ENCODE data around the gene FZR1. TPM values are rescaled to one million over a fixed set of nuclear protein-coding genes. Genes with fewer than 3 reads are reported as not detected.
A peak's percentile ranks its signal among the peaks of the same experiment; 100 is the strongest.

The FZR1 gene
- total RNA-seq, 2 experiments from 2014 or later, result 40.3 to 46.3 TPM

GRCh38 chr19:3492131-3492839 is 13.8 kb upstream of the FZR1 start:
- peaks cover 15% of the 10 kb centered on the region for H3K4me1 Mint-ChIP-seq (ENCODE audit: low read depth)
- H3K4me3 Mint-ChIP-seq, result no peak overlapping the region
- H3K27me3 Mint-ChIP-seq (ENCODE audit: low read depth), result no peaks in the 10 kb centered on the region
- DNase-seq, result no peak
- intact Hi-C loops (cut with micrococcal nuclease), result no loop called here
- H3K36me3 Mint-ChIP-seq (ENCODE audit: low read depth), result peaks cover 28% of the 10 kb centered on the region
- no peak overlapping the region for H3K27ac Mint-ChIP-seq
- CTCF ChIA-PET, result interaction anchor here (1.2 kb wide), 1 partner anchor 20 kb away, joined by 4 read pairs; no protein-coding TSS in a partner anchor
- H3K9me3 Mint-ChIP-seq, result no peaks in the 10 kb centered on the region

GRCh38 chr19:3492919-3493318 is 13.2 kb upstream of the FZR1 start:
- no peak overlapping the region for H3K4me3 Mint-ChIP-seq
- no peaks in the 10 kb centered on the region for H3K27me3 Mint-ChIP-seq (ENCODE audit: low read depth)
- DNase-seq, result no peak
- CTCF ChIA-PET, result interaction anchor here (1.2 kb wide), 1 partner anchor 20 kb away, joined by 4 read pairs; no protein-coding TSS in a partner anchor
- intact Hi-C loops (cut with micrococcal nuclease), result no loop called here
- H3K36me3 Mint-ChIP-seq (ENCODE audit: low read depth), result peaks cover 28% of the 10 kb centered on the region
- no peaks in the 10 kb centered on the region for H3K9me3 Mint-ChIP-seq
- H3K27ac Mint-ChIP-seq, result peak overlapping the region; percentile 26
- peaks cover 16% of the 10 kb centered on the region for H3K4me1 Mint-ChIP-seq (ENCODE audit: low read depth)

GRCh38 chr19:3493651-3494050 is 12.5 kb upstream of the FZR1 start:
- H3K27me3 Mint-ChIP-seq (ENCODE audit: low read depth), result no peaks in the 10 kb centered on the region
- H3K4me1 Mint-ChIP-seq (ENCODE audit: low read depth), result peaks cover 21% of the 10 kb centered on the region
- CTCF ChIA-PET, result interaction anchor here (1.2 to 2.1 kb wide), 4 partner anchors 9 to 24 kb away, joined by 4 to 19 read pairs (median 5); no protein-coding TSS in a partner anchor
- intact Hi-C loops (cut with micrococcal nuclease), result no loop called here
- H3K9me3 Mint-ChIP-seq, result no peaks in the 10 kb centered on the region
- no peak overlapping the region for H3K4me3 Mint-ChIP-seq
- peak overlapping the region; percentile 47 for H3K27ac Mint-ChIP-seq
- H3K36me3 Mint-ChIP-seq (ENCODE audit: low read depth), result peaks cover 28% of the 10 kb centered on the region
- DNase-seq, result no peak

GRCh38 chr19:3494051-3494450 is 12.1 kb upstream of the FZR1 start:
- peak; percentile 75 for DNase-seq
- peak overlapping the region; percentile 45 for H3K4me3 Mint-ChIP-seq
- intact Hi-C loops (cut with micrococcal nuclease), result no loop called here
- peak overlapping the region; percentile 86 for H3K27ac Mint-ChIP-seq
- CTCF ChIA-PET, result interaction anchor here (0.6 to 2.1 kb wide), 4 partner anchors 9 to 74 kb away, joined by 5 to 19 read pairs (median 6); no protein-coding TSS in a partner anchor
- peaks cover 28% of the 10 kb centered on the region for H3K36me3 Mint-ChIP-seq (ENCODE audit: low read depth)
- H3K4me1 Mint-ChIP-seq (ENCODE audit: low read depth), result peaks cover 25% of the 10 kb centered on the region
- H3K27me3 Mint-ChIP-seq (ENCODE audit: low read depth), result no peaks in the 10 kb centered on the region
- H3K9me3 Mint-ChIP-seq, result no peaks in the 10 kb centered on the region

GRCh38 chr19:3494559-3494958 is 11.6 kb upstream of the FZR1 start:
- peak; percentile 91 for DNase-seq
- Mint-ChIP-seq H3K36me3 (ENCODE audit: low read depth) (peaks cover 28% of the 10 kb centered on the region), H3K4me3 (peak overlapping the region; percentile 45), H3K27me3 (ENCODE audit: low read depth) (no peaks in the 10 kb centered on the region), H3K9me3 (no peaks in the 10 kb centered on the region), H3K27ac (peak overlapping the region; percentile 86), H3K4me1 (ENCODE audit: low read depth) (peaks cover 28% of the 10 kb centered on the region)
- CTCF ChIA-PET, result interaction anchor here (0.6 to 2.1 kb wide), 8 partner anchors 9 to 963 kb away, joined by 3 to 19 read pairs (median 4); no protein-coding TSS in a partner anchor
- intact Hi-C loops (cut with micrococcal nuclease), result no loop called here

GRCh38 chr19:3496392-3497273 is 9.5 kb upstream of the FZR1 start:
- CTCF ChIA-PET, result interaction anchor here (0.6 kb wide), 1 partner anchor 191 kb away, joined by 3 read pairs; no protein-coding TSS in a partner anchor

GRCh38 chr19:3497757-3498520 is 8.2 kb upstream of the FZR1 start:
- H3K36me3 Mint-ChIP-seq (ENCODE audit: low read depth), result peaks cover 22% of the 10 kb centered on the region
- CTCF ChIA-PET, result interaction anchor here (0.6 to 0.8 kb wide), 3 partner anchors 174 to 355 kb away, joined by 3 to 6 read pairs (median 3); no protein-coding TSS in a partner anchor
- H3K4me1 Mint-ChIP-seq (ENCODE audit: low read depth), result peaks cover 38% of the 10 kb centered on the region
- H3K9me3 Mint-ChIP-seq, result no peaks in the 10 kb centered on the region
- DNase-seq, result no peak
- H3K27me3 Mint-ChIP-seq (ENCODE audit: low read depth), result no peaks in the 10 kb centered on the region
- H3K4me3 Mint-ChIP-seq, result no peak overlapping the region
- no peak overlapping the region for H3K27ac Mint-ChIP-seq
- intact Hi-C loops (cut with micrococcal nuclease), result no loop called here

More at GRCh38 chr19:3496392-3497273, 9.5 kb upstream of the FZR1 start:
- H3K27ac Mint-ChIP-seq, result no peak overlapping the region
- DNase-seq, result no peak
- no peaks in the 10 kb centered on the region for H3K27me3 Mint-ChIP-seq (ENCODE audit: low read depth)
- H3K36me3 Mint-ChIP-seq (ENCODE audit: low read depth), result peaks cover 28% of the 10 kb centered on the region
- H3K4me1 Mint-ChIP-seq (ENCODE audit: low read depth), result peaks cover 38% of the 10 kb centered on the region
- intact Hi-C loops (cut with micrococcal nuclease), result no loop called here
- H3K9me3 Mint-ChIP-seq, result no peaks in the 10 kb centered on the region
- H3K4me3 Mint-ChIP-seq, result no peak overlapping the region

GRCh38 chr19:3499738-3500428 is 6.2 kb upstream of the FZR1 start:
- Mint-ChIP-seq H3K27ac (peak overlapping the region; percentile 92), H3K4me3 (peak overlapping the region; percentile 88)
- intact Hi-C loops (cut with micrococcal nuclease), result no loop called here

GRCh38 chr19:3500429-3501101 is 5.5 kb upstream of the FZR1 start, which contains the start of gene DOHH:
Gene DOHH (minus strand): TSS chr19:3500674. CDS start chr19:3496814, 3,860 bp downstream.
- CTCF ChIA-PET, result interaction anchor here (0.6 to 0.9 kb wide), 3 partner anchors 16 to 126 kb away, joined by 3 to 4 read pairs (median 4); no protein-coding TSS in a partner anchor
- peak; percentile 98 for DNase-seq
- peaks cover 13% of the 10 kb centered on the region for H3K36me3 Mint-ChIP-seq (ENCODE audit: low read depth)
- peaks cover 30% of the 10 kb centered on the region for H3K4me1 Mint-ChIP-seq (ENCODE audit: low read depth)
- peak within 1 kb of the TSS; percentile 88 for H3K4me3 Mint-ChIP-seq
- no peaks in the 10 kb centered on the region for H3K9me3 Mint-ChIP-seq
- H3K27ac Mint-ChIP-seq, result peak within 1 kb of the TSS; percentile 92
- intact Hi-C loops (cut with micrococcal nuclease), result no loop called here
- no peaks in the 10 kb centered on the region for H3K27me3 Mint-ChIP-seq (ENCODE audit: low read depth)

More at GRCh38 chr19:3499738-3500428, 6.2 kb upstream of the FZR1 start:
- DNase-seq, result no peak
- Mint-ChIP-seq H3K4me1 (ENCODE audit: low read depth) (peaks cover 32% of the 10 kb centered on the region), H3K27me3 (ENCODE audit: low read depth) (no peaks in the 10 kb centered on the region), H3K9me3 (no peaks in the 10 kb centered on the region), H3K36me3 (ENCODE audit: low read depth) (peaks cover 18% of the 10 kb centered on the region)
- CTCF ChIA-PET, result interaction anchor here (0.9 kb wide), 1 partner anchor 15 kb away, joined by 4 read pairs; no protein-coding TSS in a partner anchor

GRCh38 chr19:3501780-3502179 is 4.3 kb upstream of the FZR1 start:
- intact Hi-C loops (cut with micrococcal nuclease), result no loop called here
- peaks cover 31% of the 10 kb centered on the region for H3K4me1 Mint-ChIP-seq (ENCODE audit: low read depth)
- H3K27ac Mint-ChIP-seq, result no peak overlapping the region
- peaks cover 5% of the 10 kb centered on the region for H3K36me3 Mint-ChIP-seq (ENCODE audit: low read depth)
- CTCF ChIA-PET, result interaction anchor here (0.6 to 1.2 kb wide), 3 partner anchors 57 to 197 kb away, joined by 3 to 5 read pairs (median 4); no protein-coding TSS in a partner anchor
- H3K27me3 Mint-ChIP-seq (ENCODE audit: low read depth), result no peaks in the 10 kb centered on the region
- no peak overlapping the region for H3K4me3 Mint-ChIP-seq
- DNase-seq, result no peak
- H3K9me3 Mint-ChIP-seq, result no peaks in the 10 kb centered on the region

Measured in activated naive CD4-positive, alpha-beta T cell treated with anti-CD3 and anti-CD28 coated beads for 36 hours (primary cell).